Retinal pigment epithelial cell (primary cell): ENCODE measurements around the gene CEP131.

Source experiments
- DNase-seq: peaks from one replicate; pipeline ENCODE4 v3.0.0-alpha.2; 2010; ENCODE audit warnings: low read depth
- H3K4me3 ChIP-seq: 2 replicates; pipeline ENCODE4 v1.5.1; 2011; ENCODE audit warnings: mild to moderate bottlenecking, low read length, control low read depth, moderate library complexity
- CTCF ChIP-seq: conservative IDR thresholded peaks from 2 replicates; pipeline ENCODE4 v1.5.1; 2011; ENCODE audit warnings: low read depth, low read length, control low read depth, inconsistent platforms

CEP131 gene

GRCh38 chr17:81252326-81252986, 29.7 kb upstream of the CEP131 start:
- H3K4me3 ChIP-seq, result no peak overlapping the region
- no peak for DNase-seq
- no peak for TF ChIP-seq CTCF

- DNase-seq, result no peak
- TF ChIP-seq CTCF, result no peak
- no peak overlapping the region for H3K4me3 ChIP-seq
Measured at GRCh38 chr17:81251709-81252301, 29.0 kb upstream of the CEP131 start.

- no peak for TF ChIP-seq CTCF
- DNase-seq, result no peak
- H3K4me3 ChIP-seq, result no peak overlapping the region
Measured at GRCh38 chr17:81251094-81251708, 28.4 kb upstream of the CEP131 start.

GRCh38 chr17:81250286-81251093, 27.7 kb upstream of the CEP131 start:
- TF ChIP-seq CTCF, result no peak
- no peak for DNase-seq
- H3K4me3 ChIP-seq, result no peak overlapping the region

GRCh38 chr17:81249223-81250040, 26.7 kb upstream of the CEP131 start:
- DNase-seq, result no peak
- no peak for TF ChIP-seq CTCF
- H3K4me3 ChIP-seq, result no peak overlapping the region

GRCh38 chr17:81248649-81249048, 25.9 kb upstream of the CEP131 start:
- no peak for TF ChIP-seq CTCF
- no peak for DNase-seq
- no peak overlapping the region for H3K4me3 ChIP-seq
